BE2C (cell line): ENCODE data around the gene GABARAP.
A peak's percentile ranks its signal among the peaks of the same experiment; 100 is the strongest.

Experiments
- DNase-seq: peaks from one replicate; pipeline ENCODE4 v3.0.0-alpha.2; 2020
- H3K27me3 ChIP-seq: fragments of 250-450 bp; sonication (Bioruptor Pico); 2 replicates; pipeline ENCODE4 v1.5.1; 2020; ENCODE audit warnings: mild to moderate bottlenecking
- H3K36me3 ChIP-seq: fragments of 250-450 bp; sonication (Bioruptor Pico); 2 replicates; pipeline ENCODE4 v1.5.1; 2020; ENCODE audit warnings: mild to moderate bottlenecking
- H3K4me1 ChIP-seq: fragments of 250-450 bp; sonication (Bioruptor Pico); 2 replicates; pipeline ENCODE4 v1.5.1; 2020
- H3K4me3 ChIP-seq: 2 replicates; pipeline ENCODE4 v1.5.1; 2011; ENCODE audit warnings: low read depth, low read length
- H3K9me3 ChIP-seq: fragments of 250-450 bp; sonication (Bioruptor Pico); 2 replicates; pipeline ENCODE4 v1.5.1; 2020
- CTCF ChIP-seq: IDR thresholded peaks from 2 replicates; pipeline ENCODE4 v1.5.1; 2012; ENCODE audit warnings: mild to moderate bottlenecking, low read depth, low read length

GABARAP gene

DNA sequence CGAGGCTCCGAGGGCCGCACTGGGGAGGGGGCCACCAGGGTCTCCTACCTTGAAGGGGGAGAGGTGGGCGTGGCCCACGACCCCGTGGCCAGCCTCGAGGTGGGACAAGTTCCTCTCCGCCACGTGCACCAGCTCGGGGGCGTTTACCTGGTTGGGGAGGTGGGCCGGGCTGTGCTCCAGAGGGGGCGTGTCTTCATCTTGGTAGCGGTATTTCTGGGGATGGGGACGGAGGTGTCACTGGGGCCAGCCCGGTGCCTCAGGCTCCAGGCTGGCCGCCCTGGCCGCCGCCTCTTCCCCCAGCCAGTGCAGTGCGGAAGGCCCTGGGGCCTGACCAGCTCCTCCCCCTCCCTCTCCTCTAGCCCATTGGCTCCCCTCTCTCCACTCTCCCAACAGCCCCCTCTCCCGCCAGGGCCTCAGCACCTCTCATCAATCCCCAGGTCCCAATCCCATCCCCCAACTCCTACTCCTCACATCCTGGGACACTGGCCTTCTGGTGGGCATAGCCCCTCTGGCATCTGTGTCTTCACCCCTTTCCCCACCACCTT is 34.1 kb downstream of the GABARAP start:
- H3K9me3 ChIP-seq, result no peaks in the 10 kb centered on the region
- peaks cover 5% of the 10 kb centered on the region; the same call in 1 of the 2 replicates for H3K4me1 ChIP-seq
- no peak for TF ChIP-seq CTCF
- H3K4me3 ChIP-seq, result no peak overlapping the region
- no peaks in the 10 kb centered on the region for H3K36me3 ChIP-seq
- no peaks in the 10 kb centered on the region for H3K27me3 ChIP-seq
- no peak for DNase-seq

GRCh38 chr17:7207120-7208001 is 34.9 kb downstream of the GABARAP start:
- no peak for TF ChIP-seq CTCF
- Histone ChIP-seq H3K4me3 (no peak overlapping the region), H3K36me3 (no peaks in the 10 kb centered on the region), H3K4me1 (peaks cover 5% of the 10 kb centered on the region; the same call in 1 of the 2 replicates), H3K27me3 (no peaks in the 10 kb centered on the region), H3K9me3 (no peaks in the 10 kb centered on the region)
- DNase-seq, result no peak

DNA sequence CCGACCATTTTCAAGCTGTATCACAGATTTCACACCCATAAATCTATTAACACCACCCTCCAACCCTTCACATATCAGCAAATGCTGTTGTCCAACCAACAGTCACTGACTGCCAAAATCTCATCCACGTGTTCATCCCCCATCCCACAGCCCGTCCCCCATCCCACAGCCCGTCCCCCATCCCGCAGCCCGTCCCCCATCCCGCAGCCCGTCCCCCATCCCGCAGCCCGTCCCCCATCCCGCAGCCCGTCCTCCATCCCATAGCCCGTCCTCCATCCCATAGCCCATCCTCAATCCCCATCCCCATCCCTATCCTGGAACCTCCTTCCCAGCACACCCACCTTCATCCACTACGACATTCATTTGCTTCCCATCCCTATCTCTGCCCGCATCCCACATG is 36.7 kb downstream of the GABARAP start:
- Histone ChIP-seq H3K4me3 (no peak overlapping the region), H3K27me3 (no peaks in the 10 kb centered on the region), H3K36me3 (no peaks in the 10 kb centered on the region), H3K4me1 (peaks cover 5% of the 10 kb centered on the region; the same call in 1 of the 2 replicates), H3K9me3 (no peaks in the 10 kb centered on the region)
- TF ChIP-seq CTCF, result no peak
- DNase-seq, result no peak

DNA sequence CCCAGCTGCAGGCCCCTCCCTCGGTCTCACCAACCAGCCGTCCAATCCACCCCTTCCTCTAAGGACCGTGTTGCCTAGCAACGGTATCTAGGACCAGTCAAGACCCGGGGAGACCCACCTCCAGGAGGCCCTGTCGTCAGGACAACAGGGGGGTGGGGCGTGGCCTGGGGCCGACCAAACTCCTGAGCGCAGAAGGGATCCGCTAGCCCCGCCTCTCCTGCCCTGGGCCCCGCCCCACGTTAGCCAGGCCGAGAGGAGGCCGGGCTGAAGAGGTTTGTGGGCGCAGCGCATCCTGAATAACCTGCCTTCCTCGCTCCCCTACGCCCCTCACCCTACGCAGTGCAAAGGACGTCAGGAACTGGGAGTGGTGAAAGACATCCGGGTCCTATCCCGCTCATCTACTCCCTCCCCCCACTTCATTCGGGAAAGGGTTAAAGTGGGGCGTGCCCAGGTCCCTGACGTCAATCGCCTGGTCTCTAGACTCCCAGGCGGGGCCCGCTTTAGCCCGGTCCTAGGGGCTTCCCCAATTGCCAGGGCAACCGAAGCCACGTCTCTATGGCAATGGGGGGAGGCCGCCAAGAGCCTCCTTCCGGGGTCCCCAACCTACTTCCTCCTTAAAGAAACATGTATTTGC is 37.3 kb downstream of the GABARAP start:
- Histone ChIP-seq H3K4me3 (peak overlapping the region; percentile 58), H3K27me3 (no peaks in the 10 kb centered on the region)
- no peak for TF ChIP-seq CTCF

GRCh38 chr17:7204336-7204735 is 37.9 kb downstream of the GABARAP start:
- TF ChIP-seq CTCF, result no peak
- H3K36me3 ChIP-seq, result no peaks in the 10 kb centered on the region
- DNase-seq, result no peak
- peaks cover 5% of the 10 kb centered on the region; the same call in 1 of the 2 replicates for H3K4me1 ChIP-seq
- H3K27me3 ChIP-seq, result no peaks in the 10 kb centered on the region
- H3K4me3 ChIP-seq, result peak overlapping the region; percentile 58
- no peaks in the 10 kb centered on the region for H3K9me3 ChIP-seq

More for the DNA sequence above, 37.3 kb downstream of the GABARAP start:
- peak; percentile 94 for DNase-seq
- no peaks in the 10 kb centered on the region for H3K36me3 ChIP-seq
- H3K4me1 ChIP-seq, result peaks cover 5% of the 10 kb centered on the region; the same call in 1 of the 2 replicates
- H3K9me3 ChIP-seq, result no peaks in the 10 kb centered on the region

DNA sequence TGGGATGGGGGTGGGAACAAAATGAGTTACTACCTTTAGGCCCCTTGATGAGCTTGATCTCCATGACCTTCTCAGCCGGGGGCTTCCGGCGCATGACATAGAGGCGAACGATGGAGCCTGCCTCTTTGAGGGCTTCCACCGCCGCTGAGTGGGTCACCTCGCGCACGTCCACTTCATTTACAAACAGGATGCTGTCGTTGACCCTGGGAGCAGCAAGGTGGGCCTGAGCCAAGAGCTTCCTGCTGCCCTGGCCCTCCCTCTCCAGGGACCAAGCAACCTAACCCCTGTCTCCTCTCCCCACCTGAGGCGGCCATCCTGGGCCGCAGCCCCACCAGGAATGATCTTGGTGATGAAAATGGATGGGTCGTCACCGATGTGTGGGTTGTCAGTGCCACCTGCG is 38.9 kb downstream of the GABARAP start:
- Histone ChIP-seq H3K36me3 (no peaks in the 10 kb centered on the region), H3K4me3 (no peak overlapping the region), H3K4me1 (peaks cover 5% of the 10 kb centered on the region; the same call in 1 of the 2 replicates), H3K9me3 (no peaks in the 10 kb centered on the region), H3K27me3 (no peaks in the 10 kb centered on the region)
- no peak for DNase-seq
- TF ChIP-seq CTCF, result no peak
